GM23338 (cell line): Measurements from ENCODE around the gene CTXN3. TPM values are rescaled to one million over a fixed set of nuclear protein-coding genes. Genes with fewer than 3 reads are reported as not detected.
A peak's percentile ranks its signal among the peaks of the same experiment; 100 is the strongest.

Source experiments
- ATAC-seq: fragments of 200-7000 bp; cut with Tn5 transposase; 3 replicates; pipeline ENCODE4 v1.9.1; 2020
- DNase-seq: peaks from one replicate; pipeline ENCODE4 v3.0.0-alpha.2; 2015; ENCODE audit warnings: low spot score
- H2AFZ ChIP-seq: fragments of 200-600 bp; sonication (generic); 2 replicates; pipeline ENCODE4 v1.8.0; 2016; ENCODE audit warnings: antibody characterized with exemption, mild to moderate bottlenecking, moderate library complexity
- H3F3A ChIP-seq: fragments of 200-600 bp; sonication (generic); replicated peaks from 2 replicates; pipeline ENCODE4 v1.8.0; 2017; ENCODE audit warnings: antibody characterized with exemption, mixed run types, low read depth
- H3K27ac ChIP-seq: fragments of 200-600 bp; sonication (generic); 2 replicates; pipeline ENCODE4 v1.6.1; 2016; ENCODE audit warnings: low read depth
- H3K27me3 ChIP-seq: fragments of 200-600 bp; sonication (generic); 2 replicates; pipeline ENCODE4 v1.8.0; 2016; ENCODE audit warnings: mild to moderate bottlenecking, mixed run types, moderate library complexity; ENCODE audit not compliant: insufficient read depth
- H3K36me3 ChIP-seq: fragments of 200-600 bp; sonication (generic); 2 replicates; pipeline ENCODE4 v1.8.0; 2016; ENCODE audit warnings: mild to moderate bottlenecking; ENCODE audit not compliant: insufficient read depth
- H3K4me1 ChIP-seq: fragments of 200-600 bp; sonication (generic); 2 replicates; pipeline ENCODE4 v1.8.0; 2016; ENCODE audit warnings: mild to moderate bottlenecking, moderate library complexity; ENCODE audit not compliant: insufficient read depth
- H3K4me2 ChIP-seq: fragments of 200-600 bp; sonication (generic); 2 replicates; pipeline ENCODE4 v1.7.1; 2017; ENCODE audit warnings: mixed run types
- H3K4me3 ChIP-seq: fragments of 200-600 bp; sonication (generic); 2 replicates; pipeline ENCODE4 v1.6.1; 2016; ENCODE audit warnings: mixed run types
- H3K79me2 ChIP-seq: fragments of 200-600 bp; sonication (generic); replicated peaks from 2 replicates; pipeline ENCODE4 v1.8.0; 2017; ENCODE audit warnings: mild to moderate bottlenecking; ENCODE audit not compliant: insufficient read depth
- H3K9me2 ChIP-seq: fragments of 200-600 bp; sonication (generic); 2 replicates; pipeline ENCODE4 v1.8.0; 2017; ENCODE audit not compliant: insufficient read depth
- H4K20me1 ChIP-seq: fragments of 200-600 bp; sonication (generic); replicated peaks from 2 replicates; pipeline ENCODE4 v1.8.0; 2017; ENCODE audit warnings: mild to moderate bottlenecking; ENCODE audit not compliant: insufficient read depth
- H3K27ac Mint-ChIP-seq: 2 replicates; pipeline ENCODE4 v1.8.0; 2020; ENCODE audit warnings: inconsistent platforms, mild to moderate bottlenecking, moderate library complexity, mixed read lengths
- H3K27me3 Mint-ChIP-seq: 3 replicates; pipeline ENCODE4 v1.8.0; 2022; ENCODE audit warnings: low read depth, mild to moderate bottlenecking, moderate library complexity, mixed read lengths, inconsistent platforms; ENCODE audit not compliant: insufficient read depth, poor library complexity
- H3K36me3 Mint-ChIP-seq: 3 replicates; pipeline ENCODE4 v1.8.0; 2021; ENCODE audit warnings: low read depth, mild to moderate bottlenecking, inconsistent platforms, moderate library complexity, mixed read lengths
- H3K4me1 Mint-ChIP-seq: 3 replicates; pipeline ENCODE4 v1.8.0; 2020; ENCODE audit warnings: mild to moderate bottlenecking, inconsistent platforms, mixed read lengths
- H3K4me3 Mint-ChIP-seq: 3 replicates; pipeline ENCODE4 v1.8.0; 2021; ENCODE audit warnings: moderate library complexity, mild to moderate bottlenecking, inconsistent platforms, mixed read lengths
- H3K9me3 Mint-ChIP-seq: 3 replicates; pipeline ENCODE4 v1.8.0; 2020; ENCODE audit warnings: moderate library complexity, mild to moderate bottlenecking, inconsistent platforms, mixed read lengths
- CTCF ChIP-seq, 2 experiments: fragments of 200-600 bp in 1 of 2; sonication (generic) in 1 of 2; conservative IDR thresholded peaks; 2 replicates each; pipeline versions ENCODE4 v1.5.1 to v1.6.1; 2016 to 2017; ENCODE audit warnings: antibody characterized with exemption in 2 of 2, low read depth in 2 of 2, mild to moderate bottlenecking in 2 of 2, moderate library complexity in 1 of 2
- ETS1 ChIP-seq: IDR thresholded peaks from 2 replicates; pipeline ENCODE4 v1.6.1; 2016; ENCODE audit warnings: antibody characterized with exemption
- EZH2phosphoT487 ChIP-seq: fragments of 200-600 bp; sonication (generic); IDR thresholded peaks from one replicate; pipeline ENCODE4 v1.8.1; 2018; ENCODE audit warnings: antibody characterized with exemption; ENCODE audit not compliant: unreplicated experiment
- POLR2AphosphoS5 ChIP-seq: IDR thresholded peaks from 2 replicates; pipeline ENCODE4 v1.6.1; 2016; ENCODE audit warnings: antibody characterized with exemption, low read depth
- STAT1 ChIP-seq: IDR thresholded peaks from one replicate; pipeline ENCODE4 v1.6.1; 2016; ENCODE audit warnings: antibody characterized with exemption; ENCODE audit not compliant: unreplicated experiment
- ZNF114 ChIP-seq: fragments of 250-450 bp; sonication (Bioruptor Pico); IDR thresholded peaks from 2 replicates; pipeline ENCODE4 v1.5.0; 2020; ENCODE audit warnings: mild to moderate bottlenecking, moderate library complexity
- ZNF462 ChIP-seq: fragments of 250-450 bp; sonication (Bioruptor Pico); IDR thresholded peaks from 2 replicates; pipeline ENCODE4 v1.5.0; 2020; ENCODE audit warnings: mild to moderate bottlenecking, moderate library complexity
- polyA plus RNA-seq: library from polyadenylated mRNA; unstranded; fragments of >200 nt; fragmentation: Nextera tagmentation; extraction: Ambion mirVana; gene quantifications from 2 replicates; pipeline ENCODE4 v1.2.1, GENCODE V29; 2016
- total RNA-seq: library from RNA; depleted of rRNA; stranded (reverse); fragments of >200 nt; shearing (Covaris generic); gene quantifications from 2 replicates; pipeline ENCODE4 v1.2.3, GENCODE V29; 2014

The CTXN3 gene
- total and polyA plus RNA-seq, 2 experiments from 2014 or later = not detected

GRCh38 chr5:127656825-127657224 lies 7.9 kb downstream of the CTXN3 start:
- peaks cover 7% of the 10 kb centered on the region; the same call in 1 of the 2 replicates for H3K4me1 ChIP-seq
- DNase-seq (no peak), ATAC-seq (no peak)
- peak overlapping the region; percentile 1; the same call in 1 of the 2 replicates for H2AFZ ChIP-seq
- Mint-ChIP-seq H3K36me3 (no peaks in the 10 kb centered on the region), H3K27ac (no peak overlapping the region), H3K4me3 (no peak overlapping the region), H3K9me3 (no peaks in the 10 kb centered on the region), H3K4me1 (peaks cover 17% of the 10 kb centered on the region), H3K27me3 (no peaks in the 10 kb centered on the region)
- no peaks in the 10 kb centered on the region for H3K79me2 ChIP-seq
- H3K27ac ChIP-seq = no peak overlapping the region
- no peaks in the 10 kb centered on the region for H3K9me2 ChIP-seq
- no peaks in the 10 kb centered on the region for H3K27me3 ChIP-seq
- H3K4me2 ChIP-seq = no peak overlapping the region
- no peaks in the 10 kb centered on the region for H3K36me3 ChIP-seq
- no peak overlapping the region for H3K4me3 ChIP-seq
- no peaks in the 10 kb centered on the region for H3F3A ChIP-seq
- no peak for TF ChIP-seq STAT1
- no peak for TF ChIP-seq ZNF462
- TF ChIP-seq ETS1 = no peak
- TF ChIP-seq ZNF114 (CRISPR knock-in tag) = no peak
- no peak for TF ChIP-seq POLR2AphosphoS5
- TF ChIP-seq CTCF (conservative IDR thresholded peaks at IDR 0.05; ENCODE audit: low read depth in 2 of 2) = no peak
- TF ChIP-seq EZH2phosphoT487 = no peak
- no peaks in the 10 kb centered on the region for H4K20me1 ChIP-seq
